ENCODE results near the gene OR6F1.

GRCh38 chr1:247679639-247680038, 36.8 kb downstream of the OR6F1 start, which contains the start of gene OR13G1:
- no peak for TF ChIP-seq CTCF (conservative IDR thresholded peaks at IDR 0.05 in 1 of 2, IDR thresholded peaks at IDR 0.05 in 1 of 2; ENCODE audit: low read depth in 1 of 2, low read length in 2 of 2)
- no peak for TF ChIP-seq EZH2 (IDR thresholded peaks at IDR 0.05; ENCODE audit: low read length, missing control alignments)
